ENCODE results near the gene LAMA1. TPM values are rescaled to one million over a fixed set of nuclear protein-coding genes. Genes with fewer than 3 reads are reported as not detected.

The LAMA1 gene
- total and polyA plus RNA-seq, 2 of the 4 experiments (the other 2 are of a cell fraction): 10.9 to 15.5 TPM

GRCh38 chr18:6951336-6952090 lies 166.1 kb downstream of the LAMA1 start:
- Histone ChIP-seq H4K20me1 (ENCODE audit: insufficient read depth, low read length) (no peaks in the 10 kb centered on the region), H3K36me3 (ENCODE audit: control insufficient read depth, insufficient read depth, low read length) (peaks cover 20% of the 10 kb centered on the region), H2AK5ac (ENCODE audit: low read depth, low read length) (no peak overlapping the region), H2BK5ac (ENCODE audit: low read depth, low read length, poor library complexity, severe bottlenecking) (no peak overlapping the region), H3K56ac (ENCODE audit: extremely low read depth, insufficient read depth, low read length) (no peak overlapping the region), H3K4me2 (ENCODE audit: low read depth, low read length) (no peak overlapping the region), H3K27me3 (ENCODE audit: control insufficient read depth, insufficient read depth, low read length) (no peaks in the 10 kb centered on the region), H2AFZ (replicated peaks; ENCODE audit: low read length, poor library complexity) (no peak overlapping the region), H3K23ac (ENCODE audit: low read depth, low read length) (no peak overlapping the region), H3K18ac (ENCODE audit: low read depth, low read length) (no peak overlapping the region), H3K4me3 (ENCODE audit: insufficient read depth, low read depth, low read length) (no peak overlapping the region), H2BK15ac (ENCODE audit: low read depth, low read length) (no peak overlapping the region), H3K14ac (replicated peaks; ENCODE audit: low read depth, low read length) (no peak overlapping the region), H3K4me1 (ENCODE audit: control insufficient read depth, insufficient read depth, low read length) (no peaks in the 10 kb centered on the region), H2AK9ac (replicated peaks; ENCODE audit: low read depth, low read length, poor library complexity) (no peak overlapping the region), H3K4ac (ENCODE audit: low read depth, low read length) (no peak overlapping the region), H3K27ac (ENCODE audit: insufficient read depth, low read length) (no peak overlapping the region), H3K9me3 (ENCODE audit: control insufficient read depth, insufficient read depth, low read length) (no peaks in the 10 kb centered on the region), H3K79me1 (ENCODE audit: low read depth in 1 of 2, low read length in 2 of 2) (no peaks in the 10 kb centered on the region), H4K91ac (ENCODE audit: insufficient read depth, low read depth, low read length) (no peak overlapping the region), H4K5ac (ENCODE audit: low read depth, low read length) (no peak overlapping the region), H2BK20ac (ENCODE audit: low read depth, low read length) (no peak overlapping the region), H3K9me1 (ENCODE audit: insufficient read depth, low read length) (peaks cover 5% of the 10 kb centered on the region; the same call in 1 of the 2 replicates), H4K8ac (ENCODE audit: low read depth in 2 of 2, low read length in 2 of 2) (no peak overlapping the region), H2BK120ac (ENCODE audit: low read depth, low read length) (no peak overlapping the region), H3K9ac (ENCODE audit: low read depth, low read length) (no peak overlapping the region)
- ChIA-PET CTCF (interaction anchor here (0.6 kb wide), 1 partner anchor 9 kb away, joined by 3 read pairs; no protein-coding TSS in a partner anchor), POLR2A (ENCODE audit: unreplicated experiment) (no interaction called here)
- BruUV-seq (replicated peaks): no TSS peak
- TF ChIP-seq RCOR1 (IDR thresholded peaks at IDR 0.05; ENCODE audit: insufficient replicate concordance, low read length) (no peak), CHD1 (IDR thresholded peaks at IDR 0.05; ENCODE audit: low read depth, low read length) (no peak), BHLHE40 (IDR thresholded peaks at IDR 0.05; ENCODE audit: low read depth, low read length) (no peak), RFX5 (IDR thresholded peaks at IDR 0.05; ENCODE audit: low read depth, low read length) (no peak), MAFK (IDR thresholded peaks at IDR 0.05; ENCODE audit: low read depth, low read length) (no peak), CTCF (conservative IDR thresholded peaks at IDR 0.05; ENCODE audit: low read depth, low read length) (no peak), CEBPB (IDR thresholded peaks at IDR 0.05; ENCODE audit: low read depth, low read length) (no peak), RAD21 (IDR thresholded peaks at IDR 0.05; ENCODE audit: low read length) (no peak), MXI1 (IDR thresholded peaks at IDR 0.05; ENCODE audit: borderline replicate concordance, low read depth, low read length) (no peak), FOS (IDR thresholded peaks at IDR 0.05; ENCODE audit: low read depth, low read length) (no peak), NFE2L2 (IDR thresholded peaks at IDR 0.05; ENCODE audit: low read depth, low read length) (no peak), ELK1 (IDR thresholded peaks at IDR 0.05; ENCODE audit: borderline replicate concordance, low read depth, low read length) (no peak), SMC3 (IDR thresholded peaks at IDR 0.05; ENCODE audit: low read depth, low read length) (no peak), MAZ (IDR thresholded peaks at IDR 0.05; ENCODE audit: borderline replicate concordance, low read depth, low read length) (no peak)
- intact Hi-C loops (cut with micrococcal nuclease) (no loop called here), in situ Hi-C loops (cut with MboI; ENCODE audit: low sequenced_read_pairs) (no loop called here), dilution Hi-C loops (cut with HindIII; ENCODE audit: low sequenced_read_pairs, unreplicated experiment) (no loop called here)
- 64% methylated on average over 12 of the region's 17 CpGs; no CpG with 5 or more reads in 1 of the 2 experiments for WGBS, 2 experiments (ENCODE audit: extremely low coverage in 2 of 2, insufficient read length in 1 of 2)
- ATAC-seq (ENCODE audit: low read depth) (no peak), DNase-seq (no peak)
